Skin epidermis (tissue), 12 donors: ENCODE measurements around the gene ENPEP.
"Not testable (repeated sequence)": the region's sequence is repeated elsewhere in the genome, so short reads cannot be mapped to it uniquely, and the experiment has no call there.

Source experiments
- H3K27ac ChIP-seq, 21 experiments: fragments of 200-600 bp; sonication (generic) in 11 of 21; one replicate each; pipeline ENCODE4 v1.5.0; 2020; ENCODE audit warnings: mild to moderate bottlenecking in 3 of 21, inconsistent platforms in 2 of 21, moderate library complexity in 2 of 21
- H3K4me3 ChIP-seq, 7 experiments: fragments of 200-600 bp; sonication (generic) in 2 of 7; one replicate each; pipeline ENCODE4 v1.5.0; 2020; ENCODE audit warnings: inconsistent platforms in 2 of 7, mild to moderate bottlenecking in 2 of 7, moderate library complexity in 1 of 7

ENPEP gene

DNA sequence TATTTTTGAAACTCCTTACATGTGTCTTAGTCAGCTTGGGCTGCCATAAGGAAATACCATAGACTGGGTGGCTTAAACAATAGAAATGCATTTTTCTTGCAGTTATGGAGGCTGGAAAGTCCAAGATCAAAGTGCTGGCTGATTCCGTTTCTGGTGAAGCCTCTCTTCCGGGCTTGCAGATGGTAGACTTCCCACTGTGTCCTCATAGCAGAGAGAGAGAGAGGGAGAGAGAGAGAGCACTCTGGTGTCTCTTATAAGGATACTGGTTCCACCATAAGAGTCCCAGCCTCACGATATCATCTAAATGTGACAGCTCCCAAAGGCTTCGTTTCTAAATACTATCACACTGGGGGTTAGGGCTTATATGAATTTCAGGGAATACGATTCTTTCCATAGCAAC is 39.7 kb downstream of the ENPEP start:
- H3K27ac ChIP-seq: peak overlapping the region in 3 of 21 experiments; percentile 2 to 42 (median 29)
- peak overlapping the region; percentile 29 to 43 (median 31) for H3K4me3 ChIP-seq

DNA sequence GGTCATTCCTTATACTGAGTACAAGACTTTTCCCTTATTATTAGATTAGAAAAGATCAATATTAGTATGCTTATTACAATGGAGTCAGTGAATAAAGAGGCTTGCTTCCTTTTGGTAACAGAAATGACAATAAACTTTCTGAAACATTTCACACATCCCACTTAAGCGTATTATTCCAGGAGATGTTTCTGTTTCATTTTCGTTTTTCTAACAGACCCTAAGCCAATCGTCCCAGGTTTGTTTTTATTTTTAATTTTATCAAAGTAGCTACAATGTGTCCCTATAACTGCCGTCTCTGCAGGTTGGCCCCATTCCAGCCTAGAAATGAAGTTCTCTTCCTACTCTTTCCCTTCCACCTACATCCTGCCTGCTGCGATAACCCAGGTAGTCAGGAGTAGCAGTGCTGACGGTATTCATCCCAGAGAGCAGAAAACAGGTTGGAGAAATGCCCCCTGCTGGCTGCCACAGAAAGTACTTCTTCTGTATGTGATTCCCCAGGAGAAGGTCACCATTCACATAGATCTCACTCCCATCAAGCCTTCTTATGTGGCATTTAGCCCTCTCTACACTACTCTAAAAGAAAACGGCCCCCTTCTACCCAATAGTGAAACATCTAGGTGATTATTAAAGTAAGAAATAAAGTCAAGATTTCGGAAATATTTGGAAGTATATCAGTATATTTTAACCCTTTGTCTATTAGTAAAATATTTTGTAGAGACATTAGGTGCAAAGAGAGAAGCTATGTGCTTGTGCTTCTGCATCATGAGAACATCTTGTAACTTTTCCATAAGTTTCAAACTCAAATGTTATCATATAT is 40.4 kb downstream of the ENPEP start:
- peak overlapping the region in 6 of 21 experiments; percentile 2 to 42 (median 14) for H3K27ac ChIP-seq

DNA sequence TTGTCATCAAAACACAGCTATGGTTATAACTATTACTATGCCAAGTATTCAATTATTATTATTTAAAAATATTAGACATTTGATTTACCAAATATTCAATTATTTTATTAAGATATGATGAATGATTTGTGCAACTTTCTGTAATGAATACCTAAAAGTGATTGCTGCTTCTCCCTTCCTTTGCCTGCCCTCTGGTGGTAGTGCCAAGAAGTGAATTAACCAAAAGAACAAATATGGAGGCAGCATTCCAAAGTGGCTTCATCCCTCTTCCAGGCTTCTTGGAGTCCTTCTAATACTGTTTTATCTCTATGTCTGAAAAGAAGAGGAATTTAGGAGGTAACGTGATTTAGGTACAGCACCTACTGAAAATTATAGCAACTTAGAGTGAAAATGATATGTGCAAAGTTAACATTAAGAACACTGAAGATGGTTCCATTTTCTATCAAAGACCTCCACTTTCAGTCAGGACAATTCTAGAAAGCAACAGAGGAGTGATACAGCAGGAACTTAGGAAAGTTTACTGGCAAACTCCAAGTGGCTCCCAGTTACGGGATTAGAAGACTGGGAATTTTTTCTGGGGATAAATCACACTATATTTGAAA is 43.0 kb downstream of the ENPEP start:
- Histone ChIP-seq H3K27ac (no peak overlapping the region), H3K4me3 (no peak overlapping the region)

More for the DNA sequence above, 40.4 kb downstream of the ENPEP start:
- H3K4me3 ChIP-seq: peak overlapping the region; percentile 29 to 43 (median 31)

DNA sequence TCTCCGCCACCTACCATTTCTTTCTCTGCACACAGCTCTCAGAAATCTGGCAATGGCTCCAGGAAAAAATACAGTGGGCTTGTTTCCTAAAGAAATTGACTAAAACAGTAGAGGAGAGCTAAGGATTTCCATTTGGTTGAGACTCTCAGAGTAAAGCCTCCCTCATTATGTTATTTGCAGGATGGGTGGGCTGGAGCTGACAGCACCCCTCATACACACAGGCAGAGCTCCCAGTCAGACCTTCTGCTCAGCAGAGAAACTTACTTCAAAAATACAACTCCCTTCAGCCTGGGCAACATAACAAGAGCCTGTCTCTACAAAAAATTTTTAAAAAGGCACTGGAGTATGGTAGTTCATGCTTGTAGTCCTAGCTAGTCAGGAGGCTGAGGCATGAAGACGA is 44.9 kb downstream of the ENPEP start:
- Histone ChIP-seq H3K27ac (no peak overlapping the region), H3K4me3 (no peak overlapping the region)

DNA sequence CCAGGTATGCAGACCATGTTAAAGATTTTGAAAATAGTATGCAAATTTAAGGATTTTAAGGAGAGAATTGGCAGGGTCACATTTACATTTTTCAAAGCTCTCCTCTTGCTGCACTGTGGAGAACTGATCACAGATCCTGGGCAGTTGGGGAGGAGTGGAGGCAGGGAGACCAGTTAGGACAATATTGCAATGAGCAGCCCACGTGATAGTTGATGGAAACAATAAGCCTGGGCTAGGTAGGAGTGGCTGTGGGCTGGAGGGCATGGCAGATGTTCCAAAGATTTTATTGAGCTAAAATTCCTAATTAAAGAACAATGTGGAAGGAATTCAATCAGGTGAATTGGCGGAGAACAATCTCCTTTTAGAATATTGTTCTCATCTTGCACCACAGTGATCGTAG is 50.6 kb downstream of the ENPEP start:
- Histone ChIP-seq H3K4me3 (no peak overlapping the region), H3K27ac (no peak overlapping the region)

DNA sequence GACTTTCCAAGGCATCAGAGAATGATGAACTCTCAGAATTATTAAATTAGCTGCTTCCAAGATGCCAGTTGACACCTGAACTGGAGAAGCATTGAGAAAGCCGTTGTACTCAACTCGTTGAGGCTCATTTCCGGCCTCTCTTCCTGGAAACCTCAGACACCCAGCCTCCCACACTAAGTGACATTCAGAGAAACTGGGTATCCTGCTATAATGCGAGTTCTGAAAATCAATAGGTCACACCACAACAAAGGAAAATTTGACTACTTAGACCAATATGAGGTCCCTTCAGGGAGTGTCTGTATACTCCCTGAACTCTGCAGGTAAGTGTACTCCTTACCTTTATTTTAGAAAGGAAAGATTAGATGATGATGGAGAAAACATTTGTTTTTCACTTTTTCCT is 51.2 kb downstream of the ENPEP start:
- Histone ChIP-seq H3K27ac (no peak overlapping the region), H3K4me3 (no peak overlapping the region)

DNA sequence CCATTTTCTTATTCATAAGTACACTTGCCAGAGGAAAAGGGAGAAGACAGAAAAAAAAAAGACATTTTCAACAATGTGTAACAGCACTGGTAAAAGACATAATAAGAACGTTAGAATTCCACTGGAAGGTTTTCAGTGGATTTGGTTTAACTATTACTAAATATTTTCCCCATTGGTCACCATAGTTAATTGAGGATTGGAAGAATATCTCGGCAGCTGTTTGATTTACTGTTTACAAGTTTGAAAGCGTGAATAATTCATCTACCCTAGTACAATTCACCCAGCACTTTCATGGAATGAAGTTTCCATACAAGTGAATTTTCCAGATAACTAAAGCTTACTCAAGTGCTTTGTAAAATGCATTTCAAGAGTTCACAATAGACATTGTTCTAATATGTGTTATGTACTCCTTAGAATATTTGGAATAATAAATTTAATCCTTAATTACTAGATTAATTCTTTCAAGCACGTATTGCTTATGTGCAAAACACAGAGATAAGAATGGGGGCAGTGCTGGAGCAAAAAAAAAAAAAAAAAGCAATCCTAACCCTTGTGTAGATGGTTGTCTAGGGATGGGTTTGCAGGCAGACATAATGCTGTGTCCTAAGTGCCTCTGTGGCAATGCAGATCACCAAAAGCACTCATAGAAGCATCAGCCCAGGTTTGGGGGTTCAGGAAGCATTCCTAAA is 57.1 kb downstream of the ENPEP start:
- peak overlapping the region in 1 of 21 experiments; percentile 24 for H3K27ac ChIP-seq
- no peak overlapping the region for H3K4me3 ChIP-seq

DNA sequence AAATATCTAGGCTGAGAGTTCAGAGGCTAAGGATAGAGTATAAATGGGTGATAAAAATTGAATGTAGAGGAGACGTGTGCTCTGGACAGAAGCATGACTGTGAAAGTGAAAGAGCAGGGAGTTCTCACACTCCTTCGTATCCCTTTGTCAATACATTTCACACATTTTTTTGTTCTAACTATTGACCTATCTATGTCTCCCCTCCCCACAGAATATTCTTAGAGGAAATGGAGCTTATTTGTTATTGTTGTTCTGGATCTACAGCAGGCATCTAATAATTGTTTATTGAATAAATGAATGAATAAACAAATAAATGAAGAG is 57.6 kb downstream of the ENPEP start:
- H3K27ac ChIP-seq: peak overlapping the region in 1 of 21 experiments; percentile 24

DNA sequence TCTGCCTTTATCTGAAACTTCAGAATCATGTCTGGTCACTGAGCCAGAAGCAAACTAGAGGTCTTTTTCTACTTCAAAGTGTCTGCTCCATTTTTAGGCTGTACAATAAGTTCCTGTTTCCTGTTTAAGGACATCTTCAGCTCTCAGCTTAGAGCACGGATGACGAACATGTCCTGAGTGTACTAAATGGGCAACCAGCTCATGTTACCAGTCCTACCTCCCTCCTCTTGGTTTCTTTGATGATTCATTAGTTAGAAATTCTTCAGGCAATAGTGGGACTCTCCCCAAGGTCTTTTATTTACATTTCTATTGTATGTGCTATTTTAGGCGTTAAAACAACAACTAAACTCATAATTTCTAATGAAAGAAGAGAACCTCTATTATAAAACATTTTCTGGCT is 58.0 kb downstream of the ENPEP start:
- H3K4me3 ChIP-seq: no peak overlapping the region
- H3K27ac ChIP-seq: no peak overlapping the region

More for the DNA sequence above, 57.6 kb downstream of the ENPEP start:
- H3K4me3 ChIP-seq: no peak overlapping the region

DNA sequence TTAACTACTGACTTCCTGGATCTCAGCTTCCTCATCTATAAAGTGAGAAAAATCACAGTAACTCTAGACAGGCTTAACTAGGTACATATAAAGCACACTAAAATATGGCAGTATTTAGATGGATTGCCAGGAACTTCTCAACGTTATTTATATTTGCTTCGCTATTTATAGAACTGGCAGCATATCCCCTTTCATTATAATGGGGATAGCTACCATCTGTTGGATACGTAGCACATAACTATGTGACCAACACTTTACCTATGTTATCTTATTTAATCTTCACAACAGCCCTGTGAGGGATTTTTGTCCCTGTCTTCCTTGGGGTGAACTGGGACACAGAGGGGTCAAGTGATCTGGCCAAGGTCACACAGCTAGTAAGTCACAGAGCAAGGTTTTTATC is 64.6 kb downstream of the ENPEP start:
- H3K27ac ChIP-seq: no peak overlapping the region

DNA sequence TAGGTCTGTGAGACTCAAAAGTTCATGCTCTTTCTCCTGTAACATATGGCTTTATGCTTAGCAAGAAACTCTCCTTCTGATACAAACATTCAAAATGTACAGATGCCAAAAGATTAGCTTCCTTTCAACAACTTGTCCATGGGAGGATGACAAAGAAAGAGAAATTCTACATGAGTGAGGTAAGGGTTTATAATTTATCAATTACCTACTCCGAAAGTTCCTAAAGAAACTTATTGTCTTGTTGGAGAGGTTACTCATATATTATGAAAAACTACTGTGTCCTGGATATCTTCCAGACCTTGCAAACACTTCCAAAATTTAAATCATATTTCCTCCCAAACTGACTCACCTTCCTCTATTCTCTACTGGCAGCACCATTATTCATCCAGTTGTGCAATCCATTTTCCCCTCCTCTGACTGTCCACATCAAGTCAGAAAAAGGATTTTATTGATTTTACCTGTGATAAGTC is 65.1 kb downstream of the ENPEP start:
- no peak overlapping the region for H3K27ac ChIP-seq

More for the DNA sequence above, 64.6 kb downstream of the ENPEP start:
- H3K4me3 ChIP-seq: no peak overlapping the region

DNA sequence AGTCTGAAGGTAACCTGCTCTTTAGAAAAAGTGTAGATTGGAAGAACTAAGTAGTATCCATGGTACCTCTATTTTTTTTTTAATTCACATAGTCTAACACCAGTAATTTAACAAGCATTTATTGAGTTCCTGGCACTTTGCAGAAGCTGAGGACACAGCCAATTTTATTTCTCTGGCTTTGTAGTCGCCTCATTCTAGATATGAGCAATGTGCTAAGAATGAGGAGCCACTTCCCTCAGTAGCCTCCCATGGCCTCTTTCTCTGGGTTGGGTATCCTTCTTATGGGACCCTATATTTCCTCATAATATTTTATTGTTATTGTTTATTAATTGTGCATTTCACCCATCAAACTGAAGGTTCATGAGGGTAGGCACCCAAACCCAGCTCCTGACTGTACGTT is 67.6 kb downstream of the ENPEP start:
- Histone ChIP-seq H3K27ac (no peak overlapping the region), H3K4me3 (no peak overlapping the region)

More for the DNA sequence above, 65.1 kb downstream of the ENPEP start:
- H3K4me3 ChIP-seq: no peak overlapping the region

DNA sequence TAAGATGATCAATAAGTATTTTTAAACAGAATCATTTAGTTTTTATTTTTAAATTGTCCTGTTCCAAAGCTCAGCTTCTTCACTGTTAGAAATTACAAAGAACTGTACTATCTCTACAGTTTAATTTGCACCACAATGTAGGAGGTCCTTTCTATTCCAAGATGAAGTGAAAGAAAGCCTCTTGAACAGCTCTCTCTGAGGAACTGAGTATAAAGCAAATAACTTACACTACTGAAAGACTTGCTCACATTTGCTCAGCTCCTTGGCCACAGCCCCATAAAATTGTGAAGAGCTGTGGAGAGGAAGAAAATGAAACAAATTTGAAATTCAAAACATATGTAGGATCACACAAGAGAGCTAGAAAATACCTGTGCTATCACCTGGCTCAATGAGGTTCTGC is 68.6 kb downstream of the ENPEP start:
- Histone ChIP-seq H3K27ac (no peak overlapping the region), H3K4me3 (no peak overlapping the region)

DNA sequence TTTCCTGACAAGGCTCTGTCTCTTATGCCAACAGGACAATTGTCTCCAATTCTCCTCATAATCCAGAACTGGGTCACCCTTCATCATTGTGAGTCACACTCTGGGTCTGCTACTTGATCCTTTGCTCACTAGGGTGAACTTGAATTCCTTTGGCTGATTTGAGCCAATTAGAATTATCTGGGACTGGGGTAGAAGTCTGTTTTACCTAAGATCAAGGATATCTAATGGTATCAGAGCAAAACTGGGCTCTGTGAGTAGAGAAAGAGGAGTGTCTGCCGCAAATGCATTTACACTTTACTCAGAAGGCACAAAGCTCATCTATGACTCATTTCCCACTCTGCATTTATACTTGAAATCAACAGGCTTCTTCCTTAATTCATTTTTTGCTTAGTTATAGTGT is 74.3 kb downstream of the ENPEP start:
- no peak overlapping the region for H3K27ac ChIP-seq

DNA sequence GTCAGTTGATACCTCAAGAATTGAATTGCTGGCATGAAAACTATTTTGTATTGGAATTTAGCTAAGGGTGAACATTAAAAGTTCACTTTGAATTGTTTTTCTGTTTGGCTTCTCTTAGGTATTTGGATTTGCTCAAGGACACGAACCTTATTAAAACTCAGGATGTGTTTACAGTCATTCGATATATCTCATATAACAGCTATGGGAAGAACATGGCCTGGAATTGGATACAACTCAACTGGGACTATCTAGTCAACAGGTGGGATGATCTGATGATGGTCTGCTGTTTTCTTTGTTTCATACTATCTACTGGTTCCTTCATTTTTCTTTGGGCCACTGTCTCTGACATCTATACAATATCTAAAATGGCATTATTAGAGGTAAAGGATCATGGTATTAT is 77.2 kb downstream of the ENPEP start:
- Histone ChIP-seq H3K4me3 (no peak overlapping the region), H3K27ac (no peak overlapping the region)

More for the DNA sequence above, 74.3 kb downstream of the ENPEP start:
- no peak overlapping the region for H3K4me3 ChIP-seq

DNA sequence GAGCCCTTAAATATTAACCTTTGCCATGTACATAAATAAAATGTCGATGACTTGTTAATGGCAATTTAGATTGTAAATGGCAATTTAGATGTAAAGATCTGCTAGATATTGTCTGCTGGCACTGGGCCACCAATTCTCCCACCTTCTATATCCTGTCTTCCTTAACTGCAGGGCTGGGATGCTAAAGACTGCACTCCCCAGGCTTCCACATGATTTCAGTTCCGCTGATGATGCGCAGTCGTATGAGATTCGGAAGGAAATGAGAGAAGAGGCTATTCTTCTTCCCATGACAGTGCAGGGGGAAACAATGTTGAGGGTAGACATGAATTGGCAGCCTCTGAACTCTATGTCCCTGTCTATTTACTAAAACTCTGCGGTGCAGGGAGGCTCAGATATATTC is 91.3 kb downstream of the ENPEP start:
- Histone ChIP-seq H3K4me3 (no peak overlapping the region), H3K27ac (no peak overlapping the region)

DNA sequence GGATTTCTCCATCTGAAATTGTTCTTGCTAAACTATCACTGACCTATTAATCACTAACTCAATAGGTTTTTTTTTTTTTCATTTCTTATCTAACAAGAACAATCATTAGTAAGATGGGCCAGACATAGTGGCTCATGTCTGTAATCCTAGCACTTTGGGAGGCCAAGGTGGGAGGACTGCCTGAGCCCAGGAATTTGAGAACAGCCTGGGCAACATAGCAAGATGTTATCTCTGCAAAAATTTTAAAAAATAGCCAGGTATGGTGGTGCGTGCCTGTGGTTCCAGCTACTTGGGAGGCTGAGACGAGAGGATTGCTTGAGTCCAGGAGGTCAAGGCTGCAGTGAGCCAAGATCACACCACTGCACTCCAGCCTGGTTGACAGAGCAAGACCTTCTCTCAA is 100.7 kb downstream of the ENPEP start:
- H3K4me3 ChIP-seq, H3K27ac ChIP-seq: not testable (repeated sequence)

DNA sequence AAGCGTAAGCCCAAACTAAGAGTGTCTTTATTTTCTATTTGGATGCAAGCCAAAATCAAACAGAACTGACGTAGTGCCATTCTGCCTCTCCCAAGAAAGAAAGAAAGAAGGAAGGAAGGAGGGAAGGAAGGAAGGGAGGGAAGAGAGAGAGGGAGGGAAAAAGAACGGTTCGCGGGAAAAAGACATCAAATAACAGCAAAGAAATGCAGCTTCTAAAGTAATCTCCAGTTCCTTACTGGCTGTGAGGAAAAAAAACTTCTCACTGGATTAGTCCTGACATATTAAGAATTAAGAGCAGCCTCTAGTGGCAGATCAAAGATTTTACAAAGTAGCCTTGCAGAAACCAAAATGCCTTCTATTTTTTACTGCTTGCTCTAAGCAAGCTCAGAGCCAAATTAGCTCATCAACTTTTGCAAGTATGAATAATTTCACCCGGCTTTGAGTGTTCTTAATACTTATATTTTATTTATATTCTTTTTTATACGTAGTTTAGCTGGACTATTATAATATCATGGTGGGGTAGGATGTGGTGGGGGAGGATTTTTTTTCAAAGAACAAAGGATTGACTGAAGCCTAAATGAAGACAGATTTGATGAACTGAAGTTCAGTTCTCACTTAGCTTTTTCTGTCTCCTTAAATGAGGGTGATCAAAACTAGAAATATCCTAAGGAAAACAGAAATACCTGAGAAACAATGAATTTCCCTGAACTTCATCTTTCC is 110.3 kb downstream of the ENPEP start:
- H3K27ac ChIP-seq: no peak overlapping the region
- H3K4me3 ChIP-seq: no peak overlapping the region

DNA sequence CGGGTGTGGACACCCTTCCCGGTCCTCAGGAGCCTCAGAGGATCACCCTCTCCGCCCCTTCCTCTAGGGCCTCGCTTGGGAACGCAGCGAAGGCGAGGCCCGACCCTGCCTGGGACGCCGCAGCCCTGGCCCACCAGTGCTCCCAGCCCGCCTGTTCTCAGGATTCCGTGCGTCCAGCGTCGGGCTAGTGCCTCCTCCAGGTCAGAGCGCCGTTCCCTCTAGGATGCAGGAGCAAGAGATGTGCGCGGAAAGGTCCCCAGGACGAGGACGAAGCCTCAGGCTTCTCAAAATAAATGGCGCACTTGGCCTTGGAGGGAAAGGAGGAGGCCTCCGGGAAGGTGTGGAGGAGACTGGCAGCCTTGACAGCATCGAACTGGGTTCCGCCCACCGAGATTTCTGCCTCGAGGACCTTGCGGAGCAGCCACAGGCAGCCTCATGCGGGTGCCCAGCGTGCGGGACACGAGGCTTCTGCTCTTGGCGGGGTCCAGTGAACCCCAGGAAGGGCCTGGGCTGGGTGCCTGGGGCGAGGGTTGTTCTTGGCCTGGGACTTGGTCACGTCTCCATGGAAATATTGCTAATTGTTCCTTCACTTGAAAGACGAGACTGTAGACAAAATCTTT is 111.8 kb downstream of the ENPEP start:
- Histone ChIP-seq H3K4me3 (no peak overlapping the region), H3K27ac (no peak overlapping the region)

DNA sequence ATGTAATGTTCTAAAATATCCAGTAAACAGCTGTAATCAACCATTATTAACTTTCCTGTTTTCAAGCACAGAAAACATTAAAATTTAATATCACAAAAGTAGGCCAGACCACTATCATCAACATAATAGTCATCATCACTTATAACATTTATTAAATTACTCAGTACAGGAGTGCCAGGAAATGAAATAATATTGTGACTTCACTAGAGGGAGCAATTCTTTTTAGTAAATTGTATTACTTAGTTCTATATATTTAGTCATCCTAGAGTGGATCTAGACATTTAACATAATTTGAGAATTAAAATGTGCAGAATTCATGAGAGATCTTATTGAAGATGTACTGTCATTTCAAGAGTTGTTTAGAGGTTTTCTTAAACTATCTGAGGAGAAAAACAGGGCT is 113.3 kb downstream of the ENPEP start:
- Histone ChIP-seq H3K27ac (no peak overlapping the region), H3K4me3 (no peak overlapping the region)
